IMR-90 (cell line): ENCODE results near the gene LANCL1. TPM values are rescaled to one million over a fixed set of nuclear protein-coding genes. Genes with fewer than 3 reads are reported as not detected.
A peak's percentile ranks its signal among the peaks of the same experiment; 100 is the strongest.
"Not testable (repeated sequence)": the region's sequence is repeated elsewhere in the genome, so short reads cannot be mapped to it uniquely, and the experiment has no call there.

Experiments
- ATAC-seq: fragments of 200-7000 bp; cut with Tn5 transposase; 2 replicates; pipeline ENCODE4 v1.9.1; 2020; ENCODE audit warnings: low read depth, mild to moderate bottlenecking, moderate library complexity
- BruUV-seq: library from RNA; stranded (reverse); fragments of 400-500 nt; replicated peaks from 2 replicates; lab custom pipeline; 2021; lab: Mats Ljungman, UMichigan
- CTCF ChIA-PET: fragments of 300-600 bp; formaldehyde crosslinking; extraction: SDS; loops from one replicate; lab custom pipeline; 2021; ENCODE audit warnings: antibody characterized with exemption; lab: Yijun Ruan, JAX
- POLR2A ChIA-PET: fragments of 300-600 bp; sonication (Branson Sonifier 250); formaldehyde crosslinking; loops from one replicate; lab custom pipeline; 2022; ENCODE audit warnings: antibody characterized with exemption; ENCODE audit not compliant: unreplicated experiment; lab: Charles Lee
- DNase-seq: peaks from one replicate; pipeline ENCODE4 v3.0.0; 2013
- H2AFZ ChIP-seq: replicated peaks from 2 replicates; pipeline ENCODE3; 2013; ENCODE audit warnings: low read length, mild to moderate bottlenecking; ENCODE audit not compliant: poor library complexity
- H2AK5ac ChIP-seq: 2 replicates; pipeline ENCODE4 v1.6.1; 2013; ENCODE audit warnings: low read depth, low read length, inconsistent platforms
- H2AK9ac ChIP-seq: replicated peaks from 2 replicates; pipeline ENCODE3; 2013; ENCODE audit warnings: mild to moderate bottlenecking, low read depth, low read length, moderate library complexity; ENCODE audit not compliant: poor library complexity
- H2BK120ac ChIP-seq: 2 replicates; pipeline ENCODE4 v1.6.1; 2013; ENCODE audit warnings: low read depth, low read length, inconsistent platforms
- H2BK15ac ChIP-seq: 3 replicates; pipeline ENCODE4 v1.6.1; 2013; ENCODE audit warnings: low read depth, low read length, inconsistent platforms
- H2BK20ac ChIP-seq: 2 replicates; pipeline ENCODE4 v1.6.1; 2013; ENCODE audit warnings: low read depth, mild to moderate bottlenecking, inconsistent platforms, low read length, moderate library complexity
- H2BK5ac ChIP-seq: 2 replicates; pipeline ENCODE4 v1.6.1; 2013; ENCODE audit warnings: mild to moderate bottlenecking, low read depth, low read length, inconsistent platforms; ENCODE audit not compliant: poor library complexity, severe bottlenecking
- H3K14ac ChIP-seq: replicated peaks from 2 replicates; pipeline ENCODE4 v1.6.1; 2013; ENCODE audit warnings: low read depth, low read length, inconsistent platforms
- H3K18ac ChIP-seq: 2 replicates; pipeline ENCODE4 v1.6.1; 2013; ENCODE audit warnings: low read depth, low read length, control low read depth
- H3K23ac ChIP-seq: 2 replicates; pipeline ENCODE4 v1.6.1; 2013; ENCODE audit warnings: low read depth, low read length, inconsistent platforms
- H3K27ac ChIP-seq: 2 replicates; pipeline ENCODE4 v1.5.1; 2013; ENCODE audit warnings: mild to moderate bottlenecking, control low read depth, low read length; ENCODE audit not compliant: insufficient read depth
- H3K27me3 ChIP-seq: 2 replicates; pipeline ENCODE4 v1.6.1; 2013; ENCODE audit warnings: low read length; ENCODE audit not compliant: control insufficient read depth, insufficient read depth
- H3K36me3 ChIP-seq: 2 replicates; pipeline ENCODE4 v1.6.1; 2013; ENCODE audit warnings: low read length, mixed read lengths; ENCODE audit not compliant: control insufficient read depth, insufficient read depth
- H3K4ac ChIP-seq: 2 replicates; pipeline ENCODE4 v1.6.1; 2013; ENCODE audit warnings: low read depth, low read length, inconsistent platforms
- H3K4me1 ChIP-seq: 2 replicates; pipeline ENCODE4 v1.6.1; 2013; ENCODE audit warnings: low read length, mixed read lengths; ENCODE audit not compliant: control insufficient read depth, insufficient read depth
- H3K4me2 ChIP-seq: 2 replicates; pipeline ENCODE4 v1.6.1; 2013; ENCODE audit warnings: low read depth, mild to moderate bottlenecking, control low read depth, low read length, moderate library complexity
- H3K4me3 ChIP-seq: 2 replicates; pipeline ENCODE4 v1.5.1; 2013; ENCODE audit warnings: low read depth, mild to moderate bottlenecking, control low read depth, low read length, moderate library complexity; ENCODE audit not compliant: insufficient read depth
- H3K56ac ChIP-seq: 2 replicates; pipeline ENCODE4 v1.6.1; 2013; ENCODE audit warnings: low read length, inconsistent platforms; ENCODE audit not compliant: insufficient read depth; ENCODE audit errors: extremely low read depth
- H3K79me1 ChIP-seq, 2 experiments: 2 replicates each; pipeline ENCODE4 v1.6.1; 2013; ENCODE audit warnings: low read length in 2 of 2, inconsistent platforms in 1 of 2, low read depth in 1 of 2
- H3K9ac ChIP-seq: 2 replicates; pipeline ENCODE4 v1.6.1; 2013; ENCODE audit warnings: low read depth, low read length, control low read depth
- H3K9me1 ChIP-seq: 2 replicates; pipeline ENCODE4 v1.6.1; 2013; ENCODE audit warnings: low read length, inconsistent platforms; ENCODE audit not compliant: insufficient read depth
- H3K9me3 ChIP-seq: 2 replicates; pipeline ENCODE4 v1.6.1; 2013; ENCODE audit warnings: low read length; ENCODE audit not compliant: control insufficient read depth, insufficient read depth
- H4K20me1 ChIP-seq: 2 replicates; pipeline ENCODE4 v1.6.1; 2013; ENCODE audit warnings: low read length, inconsistent platforms; ENCODE audit not compliant: insufficient read depth
- H4K5ac ChIP-seq: 2 replicates; pipeline ENCODE4 v1.6.1; 2013; ENCODE audit warnings: mild to moderate bottlenecking, low read depth, low read length, control low read depth
- H4K8ac ChIP-seq, 2 experiments: 2 replicates each; pipeline ENCODE4 v1.6.1; 2013; ENCODE audit warnings: low read depth in 2 of 2, low read length in 2 of 2, control low read depth in 1 of 2, inconsistent platforms in 1 of 2
- H4K91ac ChIP-seq: 2 replicates; pipeline ENCODE4 v1.6.1; 2013; ENCODE audit warnings: low read depth, low read length, inconsistent platforms; ENCODE audit not compliant: insufficient read depth
- CEBPB ChIP-seq: IDR thresholded peaks from 2 replicates; pipeline ENCODE4 v1.6.1; 2012; ENCODE audit warnings: low read depth, low read length, improper control_type of control experiment
- RAD21 ChIP-seq: IDR thresholded peaks from 2 replicates; pipeline ENCODE4 v1.6.1; 2012; ENCODE audit warnings: low read length, improper control_type of control experiment
- WGBS, 2 experiments: methylation state at CpG; one replicate each; pipeline versions ENCODE4 v1.1.5 to v1.1.7; 2013; ENCODE audit warnings: missing lambda C conversion rate in 2 of 2; ENCODE audit not compliant: insufficient read length in 1 of 2; ENCODE audit errors: extremely low coverage in 2 of 2; 5-methylcytosine and 5-hydroxymethylcytosine counted together
- dilution Hi-C: fragments of 300-500 bp; cut with HindIII; formaldehyde crosslinking; loops from one replicate; pipeline ENCODE4 v1.14.3; 2018; ENCODE audit warnings: low sequenced_read_pairs; ENCODE audit not compliant: unreplicated experiment
- in situ Hi-C: fragments of 300-500 bp; cut with MboI; formaldehyde crosslinking; loops from 3 replicates; pipeline ENCODE4 v1.14.3; 2019; ENCODE audit warnings: low sequenced_read_pairs, inconsistent platforms, mixed read lengths
- intact Hi-C: fragments of 100-400 bp; cut with micrococcal nuclease; formaldehyde crosslinking; loops from 2 replicates; pipeline ENCODE4 v1.10.0; 2022
- polyA plus RNA-seq, 3 experiments: library from polyadenylated mRNA; depleted of rRNA; stranded (reverse); fragments of >200 nt; gene quantifications; 2 replicates each; pipeline ENCODE4 v1.2.3, GENCODE V29; 2012; ENCODE audit warnings: low replicate concordance in 1 of 3
- total RNA-seq: library from RNA; depleted of rRNA; stranded (reverse); fragments of >200 nt; gene quantifications from 2 replicates; pipeline ENCODE4 v1.2.3, GENCODE V29; 2012

LANCL1 gene
- total and polyA plus RNA-seq, 2 of the 4 experiments (the other 2 are of a cell fraction) = 29.7 to 53.8 TPM

DNA sequence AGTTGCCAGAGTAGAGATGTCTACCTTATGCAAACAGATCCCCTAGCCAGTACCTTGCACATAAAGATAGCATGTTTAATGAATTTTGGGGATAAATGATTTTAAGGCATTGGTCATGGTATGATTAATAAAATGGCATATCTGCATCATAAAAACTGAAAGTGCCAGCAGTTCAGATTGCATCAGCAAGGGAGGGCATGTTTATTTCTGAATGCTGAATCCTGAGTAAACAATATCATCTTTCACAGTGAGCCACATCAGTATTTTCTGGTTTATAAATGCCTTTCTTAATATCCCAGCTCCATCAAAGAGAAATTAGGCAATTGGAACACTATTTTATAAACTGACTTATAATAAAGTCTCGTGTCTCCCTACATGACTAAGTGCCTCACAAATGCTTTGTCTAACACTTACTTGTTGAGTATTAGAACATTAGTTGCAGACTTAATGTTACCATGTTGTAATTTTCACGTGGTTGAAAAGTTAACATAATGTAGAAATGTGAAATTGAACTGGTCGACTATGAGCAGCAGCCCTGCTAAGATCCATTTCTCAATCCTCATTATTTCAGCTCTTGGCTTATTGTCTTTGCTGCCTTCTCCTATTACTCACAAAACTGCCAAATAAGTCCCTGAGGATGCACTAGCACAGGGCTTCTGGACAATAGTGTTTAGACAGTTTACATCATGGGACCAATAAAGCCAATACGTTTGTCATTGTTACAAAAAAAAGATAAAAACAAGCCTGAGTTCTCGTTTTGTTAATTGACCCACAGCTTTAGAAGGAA lies 48.0 kb downstream of the LANCL1 start:
- WGBS, 2 experiments = no CpG with 5 or more reads among the region's 5 CpGs
- Histone ChIP-seq H3K9me3 (peaks cover 4% of the 10 kb centered on the region; the same call in 1 of the 2 replicates), H2BK20ac (no peak overlapping the region), H3K23ac (no peak overlapping the region), H3K4ac (no peak overlapping the region), H2AK9ac (no peak overlapping the region), H3K4me3 (no peak overlapping the region), H3K56ac (no peak overlapping the region), H2BK5ac (no peak overlapping the region), H4K5ac (no peak overlapping the region), H3K4me1 (no peaks in the 10 kb centered on the region), H2BK120ac (no peak overlapping the region), H4K8ac (no peak overlapping the region), H3K4me2 (no peak overlapping the region), H3K18ac (no peak overlapping the region), H2AFZ (no peak overlapping the region), H4K20me1 (no peaks in the 10 kb centered on the region), H3K14ac (no peak overlapping the region), H2BK15ac (no peak overlapping the region), H3K9ac (no peak overlapping the region), H3K9me1 (no peaks in the 10 kb centered on the region; the same call in 1 of the 2 replicates), H2AK5ac (no peak overlapping the region), H3K27me3 (no peaks in the 10 kb centered on the region), H4K91ac (no peak overlapping the region), H3K27ac (no peak overlapping the region), H3K79me1 (no peaks in the 10 kb centered on the region), H3K36me3 (0 out of 2 replicates have a peak, but pooled peaks cover 2% of the 10 kb centered on the region)
- CTCF ChIA-PET = no interaction called here
- ATAC-seq = peak; percentile 56
- intact Hi-C loops = no loop called here
- DNase-seq = peak; percentile 6
- no TSS peak for BruUV-seq
- in situ Hi-C loops = no loop called here
- POLR2A ChIA-PET = no interaction called here
- TF ChIP-seq CEBPB (0 out of 2 replicates have a peak, but pooled peaks have one; percentile 1), RAD21 (no peak)
- dilution Hi-C loops = no loop called here

DNA sequence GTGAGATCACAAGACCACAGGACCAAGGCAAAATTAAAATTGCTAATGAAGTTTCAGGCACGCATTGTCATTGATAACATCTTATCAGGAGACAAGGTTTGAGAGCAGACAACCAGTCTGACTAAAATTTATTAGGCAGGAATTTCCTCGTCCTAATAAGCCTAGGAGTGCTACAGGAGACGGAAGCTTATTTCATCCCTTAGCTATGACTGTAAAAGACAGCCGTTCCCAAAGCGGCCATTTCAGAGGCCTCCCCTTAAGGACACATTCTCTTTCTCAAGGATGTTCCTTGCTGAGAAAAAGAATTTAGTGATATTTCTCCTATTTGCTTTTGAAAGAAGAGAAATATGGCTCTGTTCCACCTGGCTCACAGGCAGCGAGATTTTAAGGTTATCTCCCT lies 49.2 kb downstream of the LANCL1 start:
- H3K4ac ChIP-seq, H3K9ac ChIP-seq, H2BK15ac ChIP-seq, H3K27me3 ChIP-seq, H3K4me1 ChIP-seq, H3K4me2 ChIP-seq, intact Hi-C loops, H3K56ac ChIP-seq, H2BK120ac ChIP-seq, H3K9me3 ChIP-seq, H3K23ac ChIP-seq, POLR2A ChIA-PET, H3K18ac ChIP-seq, H3K4me3 ChIP-seq, H3K14ac ChIP-seq, H4K91ac ChIP-seq, H3K27ac ChIP-seq, CTCF ChIA-PET, in situ Hi-C loops, H4K20me1 ChIP-seq, ATAC-seq, H2AK5ac ChIP-seq, H2BK20ac ChIP-seq, H2AK9ac ChIP-seq, H4K5ac ChIP-seq, H2BK5ac ChIP-seq, H2AFZ ChIP-seq, BruUV-seq, H3K36me3 ChIP-seq, H3K79me1 ChIP-seq, DNase-seq, dilution Hi-C loops, H3K9me1 ChIP-seq, H4K8ac ChIP-seq: not testable (repeated sequence)
- WGBS, 2 experiments = 100% methylated on average over 1 of the region's 6 CpGs; no CpG with 5 or more reads in 1 of the 2 experiments
